ENCODE measurements around the gene RHPN2.
"Not testable (repeated sequence)": the region's sequence is repeated elsewhere in the genome, so short reads cannot be mapped to it uniquely, and the experiment has no call there.

RHPN2 gene

GRCh38 chr19:33066543-33066942, 1.9 kb upstream of the RHPN2 start:
- DNase-seq (ENCODE audit: low read depth in 2 of 2, low spot score in 1 of 2), result no peak

GRCh38 chr19:33064458-33064791, 263 bp downstream of the RHPN2 start:
- no peak for DNase-seq (ENCODE audit: low read depth in 2 of 2, low spot score in 1 of 2)

- DNase-seq (ENCODE audit: low read depth in 2 of 2, low spot score in 1 of 2), result no peak
Measured at GRCh38 chr19:33063753-33064457, 783 bp downstream of the RHPN2 start.

- DNase-seq (ENCODE audit: low read depth in 2 of 2, low spot score in 1 of 2), result no peak
Measured at GRCh38 chr19:33063356-33063752, 1.3 kb downstream of the RHPN2 start.

GRCh38 chr19:33062902-33063301, 1.8 kb downstream of the RHPN2 start:
- DNase-seq (ENCODE audit: low read depth in 2 of 2, low spot score in 1 of 2), result no peak

GRCh38 chr19:33060586-33060985, 4.1 kb downstream of the RHPN2 start:
- no peak for DNase-seq (ENCODE audit: low read depth in 2 of 2, low spot score in 1 of 2)

GRCh38 chr19:33055718-33056117, 9.0 kb downstream of the RHPN2 start:
- no peak for DNase-seq (ENCODE audit: low read depth in 2 of 2, low spot score in 1 of 2)

GRCh38 chr19:33054623-33055022, 10.1 kb downstream of the RHPN2 start:
- DNase-seq (ENCODE audit: low read depth in 2 of 2, low spot score in 1 of 2), result no peak

- DNase-seq (ENCODE audit: low read depth in 2 of 2, low spot score in 1 of 2), result no peak
Measured at GRCh38 chr19:33052352-33052972, 12.2 kb downstream of the RHPN2 start.

GRCh38 chr19:33050110-33050509, 14.6 kb downstream of the RHPN2 start:
- no peak for DNase-seq (ENCODE audit: low read depth in 2 of 2, low spot score in 1 of 2)

- DNase-seq (ENCODE audit: low read depth in 2 of 2, low spot score in 1 of 2), result no peak
Measured at GRCh38 chr19:33048806-33049676, 15.6 kb downstream of the RHPN2 start.

GRCh38 chr19:33047422-33047821, 17.3 kb downstream of the RHPN2 start:
- no peak for DNase-seq (ENCODE audit: low read depth in 2 of 2, low spot score in 1 of 2)

- DNase-seq (ENCODE audit: low read depth in 2 of 2, low spot score in 1 of 2), result not testable (repeated sequence)
Measured at GRCh38 chr19:33041828-33042160, 22.9 kb downstream of the RHPN2 start.

GRCh38 chr19:33040994-33041827, 23.5 kb downstream of the RHPN2 start:
- no peak for DNase-seq (ENCODE audit: low read depth in 2 of 2, low spot score in 1 of 2)

- DNase-seq (ENCODE audit: low read depth in 2 of 2, low spot score in 1 of 2), result no peak
Measured at GRCh38 chr19:33039815-33040214, 24.9 kb downstream of the RHPN2 start.

GRCh38 chr19:33039108-33039599, 25.5 kb downstream of the RHPN2 start:
- DNase-seq (ENCODE audit: low read depth in 2 of 2, low spot score in 1 of 2), result no peak

GRCh38 chr19:33037168-33038025, 27.3 kb downstream of the RHPN2 start:
- not testable (repeated sequence) for DNase-seq (ENCODE audit: low read depth in 2 of 2, low spot score in 1 of 2)

- not testable (repeated sequence) for DNase-seq (ENCODE audit: low read depth in 2 of 2, low spot score in 1 of 2)
Measured at GRCh38 chr19:33036370-33037167, 28.1 kb downstream of the RHPN2 start.

- DNase-seq (ENCODE audit: low read depth in 2 of 2, low spot score in 1 of 2), result no peak
Measured at GRCh38 chr19:33035461-33035860, 29.2 kb downstream of the RHPN2 start.
